HG03460 (cell line): ENCODE results near the gene MVB12B.

Experiments used
- ATAC-seq: cut with Tn5 transposase; IDR thresholded peaks from one replicate; pipeline ENCODE4 v1.9.1; 2021; ENCODE audit not compliant: unreplicated experiment

The MVB12B gene

GRCh38 chr9:126501383-126502331 lies 175.0 kb downstream of the MVB12B start:
- ATAC-seq, result no peak

- ATAC-seq, result no peak
These were observed 176.0 kb downstream of the MVB12B start for GRCh38 chr9:126502417-126503332.

- no peak for ATAC-seq
These were observed 176.9 kb downstream of the MVB12B start for GRCh38 chr9:126503333-126504085.

GRCh38 chr9:126504086-126504976 lies 177.7 kb downstream of the MVB12B start:
- ATAC-seq, result no peak

- no peak for ATAC-seq
These were observed 178.4 kb downstream of the MVB12B start for GRCh38 chr9:126504977-126505455.

- no peak for ATAC-seq
These were observed 179.2 kb downstream of the MVB12B start for GRCh38 chr9:126505697-126506346.

- no peak for ATAC-seq
These were observed 180.0 kb downstream of the MVB12B start for GRCh38 chr9:126506361-126507317.

GRCh38 chr9:126507318-126508109 lies 180.9 kb downstream of the MVB12B start:
- ATAC-seq, result no peak

- ATAC-seq, result no peak
These were observed 181.6 kb downstream of the MVB12B start for GRCh38 chr9:126508171-126508591.

- ATAC-seq, result no peak
These were observed 182.3 kb downstream of the MVB12B start for GRCh38 chr9:126508928-126509327.

GRCh38 chr9:126509718-126510117 lies 183.1 kb downstream of the MVB12B start:
- ATAC-seq, result no peak

- ATAC-seq, result no peak
These were observed 183.9 kb downstream of the MVB12B start for GRCh38 chr9:126510564-126510963.

- ATAC-seq, result no peak
These were observed 184.8 kb downstream of the MVB12B start for GRCh38 chr9:126511411-126511810.

GRCh38 chr9:126513159-126514036 lies 186.8 kb downstream of the MVB12B start:
- no peak for ATAC-seq

- no peak for ATAC-seq
These were observed 187.6 kb downstream of the MVB12B start for GRCh38 chr9:126514037-126514821.
